ENCODE results near the gene YPEL3.

- TF ChIP-seq CTCF (IDR thresholded peaks at IDR 0.05): no peak
- no peak for TF ChIP-seq POLR2A (IDR thresholded peaks at IDR 0.05)
Observed at GRCh38 chr16:30108059-30108850, 12.2 kb upstream of the YPEL3 start.
